HEK293 (cell line): Measurements from ENCODE around the gene HOXA3.

Source experiments
- BCL11A ChIP-seq: fragments of 450-650 bp; formaldehyde crosslinking; IDR thresholded peaks from 2 replicates; pipeline ENCODE4 v1.5.1; 2016; ENCODE audit warnings: low read depth, missing biosample characterization, missing genetic modification characterization
- GLI4 ChIP-seq: fragments of 450-650 bp; formaldehyde crosslinking; IDR thresholded peaks from 2 replicates; pipeline ENCODE4 v1.5.1; 2016; ENCODE audit warnings: missing biosample characterization, missing genetic modification characterization
- SCRT2 ChIP-seq: fragments of 450-650 bp; formaldehyde crosslinking; IDR thresholded peaks from 2 replicates; pipeline ENCODE4 v1.5.1; 2016; ENCODE audit warnings: missing biosample characterization, missing genetic modification characterization
- SETDB1 ChIP-seq: IDR thresholded peaks from one replicate; pipeline ENCODE4 v1.6.1; 2017; ENCODE audit warnings: mild to moderate bottlenecking, low read length, moderate library complexity, mixed read lengths; ENCODE audit not compliant: insufficient read length
- SP2 ChIP-seq: fragments of 450-650 bp; formaldehyde crosslinking; IDR thresholded peaks from 2 replicates; pipeline ENCODE4 v1.5.1; 2016; ENCODE audit warnings: missing biosample characterization, missing genetic modification characterization
- ZBTB1 ChIP-seq: fragments of 450-650 bp; formaldehyde crosslinking; IDR thresholded peaks from 2 replicates; pipeline ENCODE4 v1.5.1; 2016; ENCODE audit warnings: missing biosample characterization, missing genetic modification characterization
- ZBTB20 ChIP-seq: fragments of 450-650 bp; formaldehyde crosslinking; IDR thresholded peaks from 2 replicates; pipeline ENCODE4 v1.5.1; 2016; ENCODE audit warnings: missing biosample characterization, missing genetic modification characterization
- ZFHX2 ChIP-seq: fragments of 450-650 bp; formaldehyde crosslinking; conservative IDR thresholded peaks from 2 replicates; pipeline ENCODE4 v1.5.1; 2016; ENCODE audit warnings: missing biosample characterization, missing genetic modification characterization
- ZFP41 ChIP-seq: fragments of 450-650 bp; formaldehyde crosslinking; IDR thresholded peaks from 2 replicates; pipeline ENCODE4 v1.5.1; 2016; ENCODE audit warnings: missing biosample characterization, missing genetic modification characterization, borderline replicate concordance
- ZNF146 ChIP-seq: fragments of 450-650 bp; formaldehyde crosslinking; IDR thresholded peaks from 2 replicates; pipeline ENCODE4 v1.5.1; 2016; ENCODE audit warnings: missing biosample characterization, missing genetic modification characterization
- ZNF266 ChIP-seq: fragments of 450-650 bp; formaldehyde crosslinking; IDR thresholded peaks from 2 replicates; pipeline ENCODE4 v1.5.1; 2016; ENCODE audit warnings: missing biosample characterization, missing genetic modification characterization, low read depth
- ZNF292 ChIP-seq: fragments of 450-650 bp; formaldehyde crosslinking; IDR thresholded peaks from 2 replicates; pipeline ENCODE4 v1.5.1; 2016; ENCODE audit warnings: low read depth, missing biosample characterization, missing genetic modification characterization, borderline replicate concordance
- ZNF335 ChIP-seq: fragments of 450-650 bp; formaldehyde crosslinking; conservative IDR thresholded peaks from 2 replicates; pipeline ENCODE4 v1.5.1; 2016; ENCODE audit warnings: missing biosample characterization, missing genetic modification characterization
- ZNF600 ChIP-seq: fragments of 450-650 bp; formaldehyde crosslinking; IDR thresholded peaks from 2 replicates; pipeline ENCODE4 v1.5.1; 2016; ENCODE audit warnings: missing biosample characterization, missing genetic modification characterization
- ZNF664 ChIP-seq: fragments of 450-650 bp; formaldehyde crosslinking; IDR thresholded peaks from 2 replicates; pipeline ENCODE4 v1.5.1; 2016; ENCODE audit warnings: missing biosample characterization, missing genetic modification characterization
- ZNF701 ChIP-seq: fragments of 450-650 bp; formaldehyde crosslinking; IDR thresholded peaks from 2 replicates; pipeline ENCODE4 v1.5.1; 2016; ENCODE audit warnings: missing biosample characterization, missing genetic modification characterization
- ZNF747 ChIP-seq: fragments of 450-650 bp; formaldehyde crosslinking; IDR thresholded peaks from 2 replicates; pipeline ENCODE4 v1.5.1; 2016; ENCODE audit warnings: missing biosample characterization, missing genetic modification characterization
- TF ChIP-seq, protein P1 (sequence below): fragments of 450-650 bp; formaldehyde crosslinking; IDR thresholded peaks from 2 replicates; pipeline ENCODE4 v1.5.0; 2017; ENCODE audit warnings: missing biosample characterization, missing genetic modification characterization, borderline replicate concordance
- TF ChIP-seq, protein P2 (sequence below): fragments of 450-650 bp; IDR thresholded peaks from 2 replicates; pipeline ENCODE4 v1.5.1; 2018; ENCODE audit warnings: missing biosample characterization, missing genetic modification characterization
- TF ChIP-seq, protein P3 (sequence below): fragments of 450-650 bp; formaldehyde crosslinking; IDR thresholded peaks from 2 replicates; pipeline ENCODE4 v1.5.1; 2016; ENCODE audit warnings: missing biosample characterization, missing genetic modification characterization
- TF ChIP-seq, protein P4 (sequence below): fragments of 450-650 bp; formaldehyde crosslinking; IDR thresholded peaks from 2 replicates; pipeline ENCODE4 v1.5.1; 2016; ENCODE audit warnings: missing biosample characterization, missing genetic modification characterization
- TF ChIP-seq, protein P5 (sequence below): fragments of 450-650 bp; formaldehyde crosslinking; IDR thresholded peaks from 2 replicates; pipeline ENCODE4 v1.5.1; 2016; ENCODE audit warnings: missing biosample characterization, missing genetic modification characterization
- TF ChIP-seq, protein P6 (sequence below): fragments of 450-650 bp; formaldehyde crosslinking; conservative IDR thresholded peaks from 2 replicates; pipeline ENCODE4 v1.5.1; 2016; ENCODE audit warnings: low read depth, missing biosample characterization, missing genetic modification characterization

HOXA3 gene

DNA sequence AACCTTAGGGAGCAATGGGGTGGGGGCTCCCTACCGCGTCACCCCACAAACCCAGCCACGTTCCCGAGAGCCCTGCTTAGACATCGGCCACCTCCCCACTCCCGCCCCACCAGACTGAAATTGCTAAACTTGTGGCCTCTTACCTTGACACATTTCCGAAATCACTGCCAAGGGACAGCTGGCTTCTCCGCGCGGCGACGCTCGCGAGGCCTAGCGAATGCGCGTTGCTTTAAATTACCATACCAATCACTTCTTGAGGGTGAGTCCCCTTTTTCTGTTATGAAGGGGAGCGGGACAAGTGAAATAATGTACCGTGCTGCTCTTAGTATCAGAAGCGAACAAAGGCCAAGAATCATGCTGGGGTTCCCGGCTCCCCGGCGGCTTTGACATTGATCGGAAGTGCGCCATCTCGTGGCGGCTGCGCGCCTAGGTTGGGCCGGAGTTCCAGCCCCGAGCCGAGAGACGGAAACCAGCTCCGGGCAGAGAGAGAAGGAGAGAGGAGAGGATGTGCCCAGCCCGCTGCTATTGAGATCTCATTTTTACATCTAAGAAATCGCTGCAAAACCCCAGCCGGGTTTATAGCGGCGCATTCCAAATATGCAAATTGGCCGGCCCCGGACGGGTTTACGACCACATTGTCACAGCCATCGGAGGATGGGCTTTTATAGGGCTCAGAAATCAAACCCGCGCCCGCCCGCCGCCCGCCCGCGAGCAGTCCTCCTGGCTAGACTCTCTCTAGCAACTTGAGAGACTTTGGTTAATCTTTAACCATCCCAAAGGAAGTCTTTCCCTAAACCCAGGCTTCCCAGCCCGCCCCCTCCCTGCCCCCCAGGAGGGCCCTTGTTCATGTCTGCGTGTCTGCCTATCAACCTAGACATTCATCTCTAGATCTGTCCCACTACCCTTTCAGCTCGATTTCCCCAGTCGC is 27.4 kb upstream of the HOXA3 start (continued):
- TF ChIP-seq, protein P1, sequence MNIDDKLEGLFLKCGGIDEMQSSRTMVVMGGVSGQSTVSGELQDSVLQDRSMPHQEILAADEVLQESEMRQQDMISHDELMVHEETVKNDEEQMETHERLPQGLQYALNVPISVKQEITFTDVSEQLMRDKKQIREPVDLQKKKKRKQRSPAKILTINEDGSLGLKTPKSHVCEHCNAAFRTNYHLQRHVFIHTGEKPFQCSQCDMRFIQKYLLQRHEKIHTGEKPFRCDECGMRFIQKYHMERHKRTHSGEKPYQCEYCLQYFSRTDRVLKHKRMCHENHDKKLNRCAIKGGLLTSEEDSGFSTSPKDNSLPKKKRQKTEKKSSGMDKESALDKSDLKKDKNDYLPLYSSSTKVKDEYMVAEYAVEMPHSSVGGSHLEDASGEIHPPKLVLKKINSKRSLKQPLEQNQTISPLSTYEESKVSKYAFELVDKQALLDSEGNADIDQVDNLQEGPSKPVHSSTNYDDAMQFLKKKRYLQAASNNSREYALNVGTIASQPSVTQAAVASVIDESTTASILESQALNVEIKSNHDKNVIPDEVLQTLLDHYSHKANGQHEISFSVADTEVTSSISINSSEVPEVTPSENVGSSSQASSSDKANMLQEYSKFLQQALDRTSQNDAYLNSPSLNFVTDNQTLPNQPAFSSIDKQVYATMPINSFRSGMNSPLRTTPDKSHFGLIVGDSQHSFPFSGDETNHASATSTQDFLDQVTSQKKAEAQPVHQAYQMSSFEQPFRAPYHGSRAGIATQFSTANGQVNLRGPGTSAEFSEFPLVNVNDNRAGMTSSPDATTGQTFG (tag by site-specific recombination), result no peak
- TF ChIP-seq ZNF664 (tag by site-specific recombination) (no peak), SCRT2 (tag by site-specific recombination) (no peak), ZBTB1 (tag by site-specific recombination) (no peak), ZFP41 (tag by site-specific recombination) (no peak), ZNF146 (tag by site-specific recombination) (no peak), GLI4 (tag by site-specific recombination) (no peak), ZNF335 (tag by site-specific recombination) (0 out of 2 replicates have a peak, but pooled peaks have one; percentile 13), ZBTB20 (tag by site-specific recombination) (peak; percentile 57; the same call in 1 of the 2 replicates), ZNF266 (tag by site-specific recombination) (no peak), ZNF600 (tag by site-specific recombination) (no peak), SETDB1 (no peak), ZFHX2 (no peak), ZNF292 (tag by site-specific recombination) (no peak), ZNF747 (no peak), ZNF701 (tag by site-specific recombination) (no peak), SP2 (tag by site-specific recombination) (peak; percentile 48), BCL11A (tag by site-specific recombination) (0 out of 2 replicates have a peak, but pooled peaks have one; percentile 14)
- TF ChIP-seq, protein P2, sequence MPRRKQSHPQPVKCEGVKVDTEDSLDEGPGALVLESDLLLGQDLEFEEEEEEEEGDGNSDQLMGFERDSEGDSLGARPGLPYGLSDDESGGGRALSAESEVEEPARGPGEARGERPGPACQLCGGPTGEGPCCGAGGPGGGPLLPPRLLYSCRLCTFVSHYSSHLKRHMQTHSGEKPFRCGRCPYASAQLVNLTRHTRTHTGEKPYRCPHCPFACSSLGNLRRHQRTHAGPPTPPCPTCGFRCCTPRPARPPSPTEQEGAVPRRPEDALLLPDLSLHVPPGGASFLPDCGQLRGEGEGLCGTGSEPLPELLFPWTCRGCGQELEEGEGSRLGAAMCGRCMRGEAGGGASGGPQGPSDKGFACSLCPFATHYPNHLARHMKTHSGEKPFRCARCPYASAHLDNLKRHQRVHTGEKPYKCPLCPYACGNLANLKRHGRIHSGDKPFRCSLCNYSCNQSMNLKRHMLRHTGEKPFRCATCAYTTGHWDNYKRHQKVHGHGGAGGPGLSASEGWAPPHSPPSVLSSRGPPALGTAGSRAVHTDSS (tag by site-specific recombination), result no peak
- TF ChIP-seq, protein P3, sequence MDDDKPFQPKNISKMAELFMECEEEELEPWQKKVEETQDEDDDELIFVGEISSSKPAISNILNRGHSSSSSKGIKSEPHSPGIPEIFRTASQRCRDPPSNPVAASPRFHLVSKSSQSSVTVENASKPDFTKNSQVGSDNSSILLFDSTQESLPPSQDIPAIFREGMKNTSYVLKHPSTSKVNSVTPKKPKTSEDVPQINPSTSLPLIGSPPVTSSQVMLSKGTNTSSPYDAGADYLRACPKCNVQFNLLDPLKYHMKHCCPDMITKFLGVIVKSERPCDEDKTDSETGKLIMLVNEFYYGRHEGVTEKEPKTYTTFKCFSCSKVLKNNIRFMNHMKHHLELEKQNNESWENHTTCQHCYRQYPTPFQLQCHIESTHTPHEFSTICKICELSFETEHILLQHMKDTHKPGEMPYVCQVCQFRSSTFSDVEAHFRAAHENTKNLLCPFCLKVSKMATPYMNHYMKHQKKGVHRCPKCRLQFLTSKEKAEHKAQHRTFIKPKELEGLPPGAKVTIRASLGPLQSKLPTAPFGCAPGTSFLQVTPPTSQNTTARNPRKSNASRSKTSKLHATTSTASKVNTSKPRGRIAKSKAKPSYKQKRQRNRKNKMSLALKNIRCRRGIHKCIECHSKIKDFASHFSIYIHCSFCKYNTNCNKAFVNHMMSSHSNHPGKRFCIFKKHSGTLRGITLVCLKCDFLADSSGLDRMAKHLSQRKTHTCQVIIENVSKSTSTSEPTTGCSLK (tag by site-specific recombination), result no peak
- TF ChIP-seq, protein P4, sequence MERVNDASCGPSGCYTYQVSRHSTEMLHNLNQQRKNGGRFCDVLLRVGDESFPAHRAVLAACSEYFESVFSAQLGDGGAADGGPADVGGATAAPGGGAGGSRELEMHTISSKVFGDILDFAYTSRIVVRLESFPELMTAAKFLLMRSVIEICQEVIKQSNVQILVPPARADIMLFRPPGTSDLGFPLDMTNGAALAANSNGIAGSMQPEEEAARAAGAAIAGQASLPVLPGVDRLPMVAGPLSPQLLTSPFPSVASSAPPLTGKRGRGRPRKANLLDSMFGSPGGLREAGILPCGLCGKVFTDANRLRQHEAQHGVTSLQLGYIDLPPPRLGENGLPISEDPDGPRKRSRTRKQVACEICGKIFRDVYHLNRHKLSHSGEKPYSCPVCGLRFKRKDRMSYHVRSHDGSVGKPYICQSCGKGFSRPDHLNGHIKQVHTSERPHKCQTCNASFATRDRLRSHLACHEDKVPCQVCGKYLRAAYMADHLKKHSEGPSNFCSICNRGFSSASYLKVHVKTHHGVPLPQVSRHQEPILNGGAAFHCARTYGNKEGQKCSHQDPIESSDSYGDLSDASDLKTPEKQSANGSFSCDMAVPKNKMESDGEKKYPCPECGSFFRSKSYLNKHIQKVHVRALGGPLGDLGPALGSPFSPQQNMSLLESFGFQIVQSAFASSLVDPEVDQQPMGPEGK (tag by site-specific recombination), result peak; percentile 45
- TF ChIP-seq, protein P5, sequence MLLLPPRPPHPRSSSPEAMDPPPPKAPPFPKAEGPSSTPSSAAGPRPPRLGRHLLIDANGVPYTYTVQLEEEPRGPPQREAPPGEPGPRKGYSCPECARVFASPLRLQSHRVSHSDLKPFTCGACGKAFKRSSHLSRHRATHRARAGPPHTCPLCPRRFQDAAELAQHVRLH (tag by site-specific recombination), result no peak
- TF ChIP-seq, protein P6, sequence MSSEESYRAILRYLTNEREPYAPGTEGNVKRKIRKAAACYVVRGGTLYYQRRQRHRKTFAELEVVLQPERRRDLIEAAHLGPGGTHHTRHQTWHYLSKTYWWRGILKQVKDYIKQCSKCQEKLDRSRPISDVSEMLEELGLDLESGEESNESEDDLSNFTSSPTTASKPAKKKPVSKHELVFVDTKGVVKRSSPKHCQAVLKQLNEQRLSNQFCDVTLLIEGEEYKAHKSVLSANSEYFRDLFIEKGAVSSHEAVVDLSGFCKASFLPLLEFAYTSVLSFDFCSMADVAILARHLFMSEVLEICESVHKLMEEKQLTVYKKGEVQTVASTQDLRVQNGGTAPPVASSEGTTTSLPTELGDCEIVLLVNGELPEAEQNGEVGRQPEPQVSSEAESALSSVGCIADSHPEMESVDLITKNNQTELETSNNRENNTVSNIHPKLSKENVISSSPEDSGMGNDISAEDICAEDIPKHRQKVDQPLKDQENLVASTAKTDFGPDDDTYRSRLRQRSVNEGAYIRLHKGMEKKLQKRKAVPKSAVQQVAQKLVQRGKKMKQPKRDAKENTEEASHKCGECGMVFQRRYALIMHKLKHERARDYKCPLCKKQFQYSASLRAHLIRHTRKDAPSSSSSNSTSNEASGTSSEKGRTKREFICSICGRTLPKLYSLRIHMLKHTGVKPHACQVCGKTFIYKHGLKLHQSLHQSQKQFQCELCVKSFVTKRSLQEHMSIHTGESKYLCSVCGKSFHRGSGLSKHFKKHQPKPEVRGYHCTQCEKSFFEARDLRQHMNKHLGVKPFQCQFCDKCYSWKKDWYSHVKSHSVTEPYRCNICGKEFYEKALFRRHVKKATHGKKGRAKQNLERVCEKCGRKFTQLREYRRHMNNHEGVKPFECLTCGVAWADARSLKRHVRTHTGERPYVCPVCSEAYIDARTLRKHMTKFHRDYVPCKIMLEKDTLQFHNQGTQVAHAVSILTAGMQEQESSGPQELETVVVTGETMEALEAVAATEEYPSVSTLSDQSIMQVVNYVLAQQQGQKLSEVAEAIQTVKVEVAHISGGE (tag by site-specific recombination), result peak; percentile 34; the same call in 1 of the 2 replicates
